A204.1 (cell line): Measurements from ENCODE around the gene TBKBP1.

ENCODE experiments used
- FAIRE-seq: peaks from 2 replicates; lab custom pipeline; 2012; peaks lifted over from hg19 to GRCh38; lab: Jason Lieb, UNC

TBKBP1 gene

DNA sequence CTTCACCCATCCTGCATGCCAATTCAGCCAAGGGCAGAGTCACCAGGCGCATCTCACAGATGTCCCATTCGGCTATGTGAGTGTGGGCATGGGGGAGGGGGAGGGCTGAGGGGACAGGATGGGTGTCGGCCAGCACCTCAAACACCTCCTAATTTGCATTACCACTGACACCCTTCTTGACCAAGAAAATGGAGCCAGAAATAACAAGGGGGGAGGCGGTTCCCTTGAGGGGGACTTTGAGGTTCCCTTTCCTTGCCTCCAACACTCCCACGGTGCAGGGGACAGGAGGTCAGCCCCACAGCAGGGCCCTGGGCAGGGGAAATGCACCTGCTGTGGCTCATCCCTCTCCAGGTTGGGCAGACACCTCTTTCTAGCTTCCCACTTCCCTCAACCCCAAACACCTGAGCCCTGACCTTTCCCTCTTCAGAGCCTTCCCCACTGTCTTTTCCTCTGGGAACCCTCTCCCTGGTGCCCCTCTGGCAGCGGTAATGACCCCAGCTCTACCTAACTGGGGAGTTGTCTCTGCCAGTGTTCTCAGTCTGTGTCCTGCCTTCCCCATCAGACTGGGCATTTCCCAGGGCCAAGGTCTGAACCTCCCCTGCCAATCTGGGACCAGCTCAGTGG lies 20.9 kb downstream of the TBKBP1 start:
- no peak for FAIRE-seq

DNA sequence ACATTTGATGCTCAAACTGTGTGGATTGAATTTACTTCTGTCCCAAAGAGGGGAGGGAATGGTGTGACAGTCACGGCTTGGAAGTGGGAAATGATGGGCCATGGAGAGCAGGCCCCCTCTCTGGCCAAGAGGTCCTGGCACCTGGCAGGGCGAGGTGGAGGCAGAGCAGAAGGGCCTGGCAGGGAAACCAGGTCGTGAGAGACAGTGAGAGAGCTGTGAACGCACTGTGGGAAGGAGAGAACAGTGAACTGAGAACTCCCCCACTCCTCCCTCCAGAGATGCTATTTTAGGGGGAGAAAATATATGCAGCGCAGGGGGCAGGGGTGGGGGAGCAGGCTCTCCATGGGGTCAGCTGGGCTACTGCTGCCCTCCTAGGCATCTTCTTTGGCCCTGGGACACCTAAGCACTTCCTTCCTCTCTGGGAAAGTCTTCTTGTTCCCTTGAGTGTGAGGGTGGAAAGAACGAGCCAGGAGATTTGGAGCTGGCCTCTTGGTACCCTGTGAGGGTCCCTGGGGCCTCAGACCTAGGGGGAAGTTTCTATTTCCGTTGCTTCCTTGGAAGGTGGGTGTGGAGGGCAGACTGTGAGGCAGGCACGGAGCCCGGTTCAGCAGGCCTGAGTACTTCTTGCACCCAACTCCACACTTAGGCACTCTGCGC lies 21.8 kb downstream of the TBKBP1 start:
- FAIRE-seq, result no peak

DNA sequence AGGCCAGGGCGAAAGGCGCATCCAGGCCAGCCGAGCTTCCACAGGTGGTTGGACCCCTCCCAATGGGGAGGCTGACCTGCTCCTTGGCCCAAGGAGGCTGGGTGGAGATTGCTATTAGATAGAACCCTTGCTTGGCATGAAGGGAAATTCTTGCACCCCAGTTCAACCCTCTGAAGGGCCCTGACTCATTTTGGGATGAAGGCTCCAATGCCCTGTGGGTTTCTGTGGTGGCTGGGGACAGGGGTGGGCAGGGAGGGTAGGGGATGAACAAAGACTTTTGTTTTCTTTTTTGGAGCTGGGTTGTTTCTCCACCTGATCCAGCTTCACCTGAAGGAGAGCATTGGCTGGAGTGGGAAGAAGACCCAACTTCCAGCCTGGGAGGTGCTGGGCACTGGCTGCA lies 22.4 kb downstream of the TBKBP1 start:
- no peak for FAIRE-seq

DNA sequence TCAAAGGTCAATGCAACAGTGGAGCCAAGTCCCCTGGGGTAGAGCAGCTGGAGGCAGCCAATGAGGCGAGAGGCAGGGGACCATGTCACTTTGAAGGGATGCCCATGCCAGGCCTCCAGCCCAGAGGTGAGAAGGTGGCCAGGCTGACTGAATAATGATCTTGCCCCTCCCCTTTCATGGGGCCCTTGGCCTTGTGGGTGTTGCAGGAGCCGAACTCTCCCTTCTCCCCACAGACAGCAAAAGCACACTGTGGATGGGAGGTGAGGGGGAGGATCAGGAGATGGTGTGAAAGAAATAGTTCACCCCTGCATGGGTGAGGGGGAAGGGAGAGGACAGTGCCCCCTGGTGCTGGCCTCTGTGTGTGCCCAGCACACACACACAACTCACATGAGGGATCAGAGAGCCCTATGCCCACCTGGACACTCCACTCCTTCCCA lies 23.3 kb downstream of the TBKBP1 start:
- no peak for FAIRE-seq

DNA sequence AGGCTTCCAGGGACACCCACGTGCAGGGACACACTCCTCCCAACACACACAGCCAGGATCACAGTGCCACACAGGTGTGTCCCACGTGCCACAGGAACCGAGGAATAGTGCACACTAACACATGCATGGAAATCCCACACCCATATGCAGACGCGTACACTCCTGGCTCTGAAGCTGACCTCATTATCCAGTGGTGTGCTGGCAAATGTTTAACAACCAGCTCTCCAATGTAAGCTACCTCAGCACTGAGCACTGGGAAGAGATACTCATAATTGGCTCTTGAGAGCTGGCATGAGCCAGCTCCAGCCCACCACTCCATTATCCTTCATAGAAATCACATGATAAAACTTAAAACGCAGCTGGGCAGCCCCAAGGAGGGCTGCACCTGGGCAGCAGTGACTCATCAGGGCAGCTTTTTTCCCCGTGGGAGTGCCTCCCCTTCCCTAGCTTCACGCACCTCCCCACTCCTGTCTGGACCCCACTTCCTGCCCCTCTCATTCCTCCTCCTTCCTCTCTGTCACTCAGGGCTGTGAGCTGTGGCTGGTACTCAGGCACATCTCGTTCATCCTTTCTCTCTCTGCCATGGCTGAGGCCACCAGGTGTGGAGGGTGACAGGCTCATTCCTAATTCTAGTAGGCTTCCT lies 24.1 kb downstream of the TBKBP1 start:
- no peak for FAIRE-seq

DNA sequence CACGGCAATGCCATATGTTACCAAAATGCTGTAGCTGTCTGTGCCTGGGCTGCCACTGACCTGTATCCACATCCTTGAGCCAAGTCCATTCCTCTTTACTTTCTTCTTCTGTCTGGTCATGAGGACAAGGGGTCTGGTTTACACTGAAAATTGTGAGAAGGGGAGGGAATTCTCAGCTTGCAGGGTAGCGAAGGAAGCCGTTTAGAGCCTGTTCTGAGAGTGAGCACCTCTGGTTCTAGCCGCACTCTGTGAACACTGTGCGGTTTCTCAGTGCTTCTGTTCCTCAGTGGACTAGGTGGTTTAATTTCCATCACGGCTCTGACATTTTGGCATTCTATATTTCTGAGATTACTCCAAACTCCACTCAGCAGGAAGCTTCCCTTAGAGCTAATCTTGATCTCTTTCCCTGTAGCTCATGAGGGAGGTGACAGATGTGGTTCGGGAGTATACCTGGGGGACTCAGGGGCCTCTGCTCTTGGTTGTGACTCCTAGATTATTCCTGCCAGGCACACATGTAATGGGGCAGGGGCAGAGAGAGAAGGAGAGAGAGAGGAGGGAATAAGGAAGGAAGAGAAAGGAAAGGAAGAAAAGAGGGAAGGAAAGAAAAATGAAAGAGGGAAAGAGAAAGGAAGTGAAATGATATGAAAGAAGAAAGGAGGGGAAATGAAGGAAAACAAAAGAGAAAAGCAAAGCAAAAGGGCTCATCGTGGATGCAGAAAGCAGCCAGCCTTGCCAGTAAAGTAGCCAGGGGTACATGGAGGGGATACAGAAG lies 24.9 kb downstream of the TBKBP1 start:
- no peak for FAIRE-seq

DNA sequence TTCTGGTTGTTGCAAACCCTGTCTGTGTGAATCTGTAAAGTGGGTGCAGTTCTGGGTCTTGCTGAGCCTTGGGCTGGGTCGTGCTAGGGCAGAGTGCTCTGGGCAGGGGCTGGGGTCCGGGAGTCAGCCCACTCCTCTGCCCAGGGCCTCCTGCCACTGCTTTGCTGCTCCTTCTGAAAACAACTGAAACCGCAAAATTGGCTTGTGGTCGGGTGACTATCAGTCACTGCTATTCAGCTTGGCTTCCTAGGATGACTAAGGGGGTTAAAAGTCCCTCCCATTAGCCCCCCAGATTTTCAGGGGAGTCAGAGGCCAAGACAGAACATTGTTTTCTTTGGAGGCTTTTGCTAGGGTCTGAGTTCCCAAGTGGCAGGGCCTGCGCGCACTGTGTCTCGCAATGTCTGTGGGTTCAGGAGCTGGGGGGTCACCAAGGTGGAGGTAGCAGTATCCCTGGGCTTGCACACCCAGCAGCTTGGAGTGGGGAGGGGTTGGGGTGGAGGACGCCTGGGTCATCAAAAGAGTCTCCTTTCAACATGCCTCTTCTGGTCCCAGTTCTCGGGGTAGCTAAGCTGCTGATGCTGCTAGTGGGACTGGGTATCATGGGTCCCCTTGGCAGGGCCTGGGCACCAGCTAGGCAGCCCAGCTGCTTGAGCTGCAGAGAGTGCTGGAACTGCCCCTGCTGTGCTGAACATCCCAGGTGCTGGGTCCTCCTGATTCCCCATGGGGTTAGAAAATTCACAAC lies 25.6 kb downstream of the TBKBP1 start:
- FAIRE-seq, result no peak

DNA sequence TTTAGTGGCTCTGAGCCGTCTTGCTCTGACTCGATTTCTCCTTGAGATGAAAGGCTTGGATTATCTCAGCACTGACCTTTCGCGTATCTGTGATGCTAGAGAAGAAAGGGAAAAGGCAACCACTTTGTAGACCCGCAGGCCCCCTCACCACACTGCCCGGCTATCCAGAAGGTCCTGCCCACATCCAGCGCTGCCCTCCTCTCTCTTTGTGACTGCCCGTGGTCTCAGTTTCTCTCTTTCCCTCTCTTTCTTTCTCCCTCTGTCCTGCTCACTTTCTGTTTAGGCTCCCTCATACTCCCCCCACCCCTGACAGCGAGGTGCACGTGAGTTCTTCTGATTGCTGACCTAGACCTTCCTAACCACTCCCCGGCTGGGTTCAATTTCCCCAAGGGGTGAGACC lies 26.2 kb downstream of the TBKBP1 start:
- FAIRE-seq, result no peak

DNA sequence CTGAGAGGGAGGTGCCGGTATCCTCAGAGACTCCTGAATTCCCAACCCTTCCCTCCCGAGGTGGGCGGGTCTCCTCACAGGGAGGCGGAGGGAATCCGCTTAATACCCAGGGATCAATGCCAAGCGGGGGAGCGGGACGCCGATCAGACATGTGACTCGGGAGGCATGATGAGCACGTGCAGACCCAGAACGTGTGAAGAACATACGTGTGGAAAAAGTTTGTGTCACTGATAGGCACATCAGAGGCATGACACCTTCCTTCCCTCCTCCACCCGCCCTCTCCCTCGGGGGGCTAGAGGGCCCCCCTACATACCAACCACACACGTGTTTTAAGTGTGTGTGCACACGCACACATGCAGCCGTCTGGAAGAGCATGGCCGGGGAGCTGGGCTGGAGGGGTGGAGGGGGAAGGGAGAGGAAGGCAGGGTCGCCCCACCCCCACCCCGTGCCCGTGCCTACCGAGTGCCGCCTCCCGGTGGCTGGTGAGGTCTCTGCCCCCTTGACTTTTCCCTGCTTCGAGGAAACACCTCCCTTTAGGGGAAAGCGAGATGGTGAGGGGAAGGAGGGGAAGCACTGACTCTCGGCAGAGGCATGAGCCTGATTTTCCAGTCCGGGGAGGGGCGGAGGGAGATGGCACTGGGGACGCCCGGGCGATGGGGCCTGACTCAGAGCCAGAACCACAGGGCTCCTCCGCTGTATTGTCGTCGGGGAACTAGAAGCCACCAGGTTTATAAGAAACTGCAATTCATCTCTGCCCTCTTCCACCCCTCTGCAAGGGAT lies 27.0 kb downstream of the TBKBP1 start:
- FAIRE-seq, result no peak

DNA sequence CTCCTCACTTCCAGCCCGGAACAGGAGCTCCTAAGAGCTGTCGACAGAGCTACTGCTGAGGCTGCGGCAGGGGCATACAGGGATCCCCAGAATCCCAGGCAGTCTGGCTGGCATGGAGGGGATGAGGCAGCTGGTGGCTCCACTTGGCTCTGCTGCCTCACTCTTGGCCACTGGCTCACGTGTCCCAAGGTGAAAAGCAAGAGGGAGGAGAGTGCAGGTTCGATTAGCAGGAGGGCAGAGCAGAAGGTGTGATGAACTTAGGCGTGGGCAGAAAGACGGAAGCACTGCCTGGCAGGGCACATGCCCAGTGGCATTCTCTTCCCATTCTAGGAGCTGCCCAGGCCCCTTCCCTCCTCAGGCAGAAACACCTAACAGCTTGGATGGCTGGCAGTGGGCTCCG lies 27.8 kb downstream of the TBKBP1 start:
- no peak for FAIRE-seq

DNA sequence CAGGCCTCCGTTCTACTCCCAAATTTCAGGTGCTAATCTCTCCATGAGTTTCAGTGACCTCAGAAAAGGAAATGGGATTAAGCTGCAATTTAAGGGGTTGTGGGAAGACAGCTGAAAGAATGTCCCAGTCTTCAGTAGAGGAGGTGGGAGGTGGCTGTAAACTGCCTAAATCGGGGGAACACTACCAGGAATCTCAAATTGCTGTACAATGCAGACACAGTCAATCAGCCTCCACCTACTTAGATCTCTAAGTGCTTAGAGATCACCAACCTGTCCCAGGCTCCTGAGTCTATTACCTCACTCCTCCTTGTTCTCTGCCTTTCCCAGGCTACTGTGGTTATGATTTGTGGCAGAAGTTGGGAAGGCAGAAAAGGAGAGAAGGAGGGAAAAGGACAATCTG lies 30.7 kb downstream of the TBKBP1 start:
- FAIRE-seq, result no peak

DNA sequence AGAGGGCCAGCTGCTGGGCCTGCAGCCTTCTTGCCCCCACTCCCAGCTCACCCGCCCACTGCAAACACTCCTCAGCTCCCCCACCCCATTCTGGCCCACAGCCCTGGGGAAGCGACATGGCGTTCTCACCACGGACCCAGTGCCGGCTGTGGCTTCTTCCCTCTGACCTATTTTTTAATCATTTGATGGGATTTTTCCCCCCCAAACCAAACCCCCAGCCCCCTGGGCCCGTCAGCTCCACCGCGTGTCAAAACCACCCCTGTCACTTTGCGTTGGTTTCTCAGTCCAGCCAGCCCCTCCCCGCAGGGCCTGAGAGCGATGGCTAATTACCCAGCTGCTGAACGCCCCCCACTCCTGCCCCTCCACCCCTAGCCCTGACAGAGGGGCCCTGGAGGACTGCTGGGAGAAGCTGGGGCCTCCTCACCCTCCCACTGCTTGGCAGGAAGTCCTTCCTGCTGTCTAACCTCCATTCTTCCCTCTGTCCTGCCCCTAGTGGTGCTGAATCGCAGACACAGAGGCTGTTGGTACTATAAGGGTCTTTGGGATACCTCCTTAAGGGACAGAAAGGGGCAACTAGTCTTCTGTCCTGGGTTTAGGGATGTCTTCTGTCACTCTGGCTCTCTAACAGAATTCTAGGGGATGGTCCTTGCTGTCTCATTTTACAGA lies 31.6 kb downstream of the TBKBP1 start:
- no peak for FAIRE-seq

DNA sequence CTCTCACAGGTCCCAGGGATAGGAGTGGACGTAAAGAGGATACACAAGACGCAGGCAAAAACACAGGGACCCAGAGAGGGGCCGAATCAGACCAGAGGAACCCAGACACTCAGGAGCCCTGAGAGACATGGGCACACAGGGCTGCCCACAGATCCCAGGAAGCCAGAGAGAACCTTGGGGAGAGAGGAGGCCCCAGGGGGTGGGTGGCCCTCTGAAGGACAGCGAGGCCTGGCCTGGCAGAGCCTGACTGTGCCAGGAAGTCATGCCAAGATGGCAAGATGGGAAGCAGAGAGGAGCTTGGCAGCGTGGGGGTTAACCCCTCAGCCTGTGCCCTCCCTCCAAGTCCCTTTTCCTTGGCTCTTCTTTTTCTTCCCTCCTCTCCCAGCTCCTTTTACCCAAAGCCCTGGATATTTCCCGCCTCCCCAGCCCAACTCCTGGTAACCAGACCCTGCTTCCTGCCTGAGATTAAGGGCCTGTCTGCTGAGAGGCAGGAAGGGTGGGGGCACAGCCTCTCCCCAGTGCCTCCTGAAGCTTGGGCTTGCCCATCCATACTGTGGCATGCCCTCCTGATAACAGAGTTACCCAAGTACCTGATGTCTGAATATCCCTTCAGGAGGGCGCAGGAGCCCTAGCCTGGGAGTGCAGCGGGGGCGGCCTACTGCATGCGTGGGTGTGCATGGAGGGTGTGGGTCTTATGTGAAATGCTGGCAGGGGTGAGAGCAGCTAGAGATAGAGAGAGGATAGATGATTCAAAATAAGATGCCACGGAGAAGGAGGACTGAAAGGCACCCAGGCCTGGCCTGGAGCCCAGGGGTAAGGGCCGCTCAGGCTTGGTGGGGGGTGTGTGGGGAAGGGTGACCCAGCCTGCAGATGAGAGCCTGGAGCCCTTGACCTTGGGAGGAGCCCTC lies 33.1 kb downstream of the TBKBP1 start:
- FAIRE-seq, result no peak

DNA sequence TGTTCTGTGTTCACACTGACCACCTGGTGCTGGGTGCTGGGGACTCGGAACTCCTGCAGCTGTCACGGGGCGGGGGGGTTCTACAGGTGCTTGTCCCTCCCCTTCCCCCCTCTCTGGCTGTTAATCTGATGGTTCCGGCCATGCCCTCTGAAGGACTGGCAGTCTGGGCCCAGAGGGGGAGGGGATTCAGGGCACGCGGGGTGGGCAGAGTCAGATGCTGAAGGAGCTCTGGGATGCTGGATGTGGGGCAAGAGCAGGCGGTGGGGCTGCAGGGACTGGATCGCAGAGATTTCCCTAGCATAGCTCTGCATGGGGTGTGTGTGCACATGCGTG lies 33.7 kb downstream of the TBKBP1 start:
- no peak for FAIRE-seq

DNA sequence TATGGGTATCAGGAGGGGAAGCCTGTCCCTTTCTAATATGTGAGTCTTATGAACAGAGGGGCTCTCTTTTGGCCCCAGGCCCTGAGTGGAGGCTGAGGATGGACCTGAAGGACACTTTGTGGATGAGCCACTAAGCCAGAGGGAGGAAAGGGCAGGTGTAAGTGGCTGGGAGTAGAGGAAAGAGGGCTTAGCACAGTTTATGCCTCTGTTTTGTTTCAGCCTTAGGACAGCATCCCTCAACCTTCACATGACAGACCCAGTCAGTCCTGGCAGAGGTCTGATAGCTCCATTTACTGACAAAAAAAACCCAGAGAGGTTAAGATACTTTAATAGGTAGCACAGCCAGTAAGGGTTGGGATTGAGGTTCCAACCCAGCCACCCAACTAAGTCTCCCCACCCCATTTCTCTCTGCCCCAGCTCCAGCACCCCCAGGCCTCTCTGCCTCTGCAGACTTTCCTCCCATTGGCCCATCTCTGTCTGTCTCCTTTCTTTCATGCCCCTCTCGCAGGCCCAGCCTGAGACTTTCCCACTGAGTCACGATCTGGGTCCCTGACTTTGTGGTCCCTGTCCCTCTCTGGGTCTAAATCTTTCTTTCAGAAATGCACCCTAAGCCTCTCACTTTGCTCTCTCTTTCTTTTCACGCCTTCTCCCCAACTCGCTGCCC lies 34.4 kb downstream of the TBKBP1 start:
- FAIRE-seq, result no peak

DNA sequence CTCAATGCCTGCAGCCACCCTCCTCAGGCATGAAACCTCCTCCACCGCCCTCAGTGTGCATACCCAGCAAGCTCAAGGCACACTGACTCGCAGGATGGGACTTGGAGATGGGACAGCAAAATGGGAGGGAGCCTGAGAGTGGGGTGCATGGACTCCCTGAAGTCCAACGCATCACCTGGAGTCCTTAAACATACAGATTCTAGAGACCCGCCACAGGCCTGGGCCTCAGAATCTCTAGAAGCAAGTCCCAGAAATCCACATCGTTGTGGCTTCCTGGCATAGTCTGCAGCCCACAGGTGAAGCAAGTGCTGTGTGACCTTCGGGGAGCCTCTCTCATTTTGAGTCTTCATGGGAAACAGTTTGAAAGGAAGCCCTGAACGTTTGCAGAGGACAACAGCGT lies 35.5 kb downstream of the TBKBP1 start:
- FAIRE-seq, result no peak

DNA sequence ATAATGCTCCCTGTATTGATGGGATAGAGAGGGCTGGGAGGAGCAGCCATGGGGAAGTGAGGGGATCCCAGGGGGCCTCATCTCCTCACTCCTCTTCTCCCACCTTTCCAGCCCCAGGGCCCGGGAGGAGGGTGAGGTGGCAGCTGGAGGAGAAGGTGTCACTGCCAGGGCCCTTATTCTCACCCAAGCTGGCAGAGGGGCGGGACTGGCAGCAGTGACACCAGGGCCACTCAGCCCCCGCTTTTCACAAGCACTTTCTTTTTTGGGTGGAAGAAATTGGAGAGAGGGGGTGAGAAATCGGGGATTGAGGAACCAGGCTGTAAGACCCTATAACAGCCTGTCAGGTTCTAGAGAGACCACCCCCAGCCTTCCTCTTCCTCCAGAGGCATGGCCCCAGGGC lies 36.7 kb downstream of the TBKBP1 start:
- no peak for FAIRE-seq

DNA sequence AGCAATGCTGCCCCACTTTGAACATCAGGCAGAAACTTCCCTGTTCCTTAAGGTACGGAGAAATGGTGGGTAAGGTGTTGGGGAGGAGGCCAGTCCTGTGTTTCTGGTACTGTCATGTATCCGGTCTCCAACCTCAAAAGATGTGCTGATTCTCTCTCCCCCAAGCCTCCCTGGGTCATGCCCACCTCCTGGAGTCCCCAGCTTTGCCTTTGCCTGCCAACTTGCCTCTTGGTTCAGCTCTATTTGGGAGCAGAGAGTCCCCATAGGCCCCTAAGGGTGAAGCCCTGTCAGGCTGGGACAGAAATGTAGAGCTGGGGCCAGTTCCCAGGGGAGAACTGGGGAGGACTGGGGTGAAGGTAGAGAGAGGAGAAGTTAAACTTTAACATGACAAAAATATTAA lies 37.4 kb downstream of the TBKBP1 start:
- no peak for FAIRE-seq

DNA sequence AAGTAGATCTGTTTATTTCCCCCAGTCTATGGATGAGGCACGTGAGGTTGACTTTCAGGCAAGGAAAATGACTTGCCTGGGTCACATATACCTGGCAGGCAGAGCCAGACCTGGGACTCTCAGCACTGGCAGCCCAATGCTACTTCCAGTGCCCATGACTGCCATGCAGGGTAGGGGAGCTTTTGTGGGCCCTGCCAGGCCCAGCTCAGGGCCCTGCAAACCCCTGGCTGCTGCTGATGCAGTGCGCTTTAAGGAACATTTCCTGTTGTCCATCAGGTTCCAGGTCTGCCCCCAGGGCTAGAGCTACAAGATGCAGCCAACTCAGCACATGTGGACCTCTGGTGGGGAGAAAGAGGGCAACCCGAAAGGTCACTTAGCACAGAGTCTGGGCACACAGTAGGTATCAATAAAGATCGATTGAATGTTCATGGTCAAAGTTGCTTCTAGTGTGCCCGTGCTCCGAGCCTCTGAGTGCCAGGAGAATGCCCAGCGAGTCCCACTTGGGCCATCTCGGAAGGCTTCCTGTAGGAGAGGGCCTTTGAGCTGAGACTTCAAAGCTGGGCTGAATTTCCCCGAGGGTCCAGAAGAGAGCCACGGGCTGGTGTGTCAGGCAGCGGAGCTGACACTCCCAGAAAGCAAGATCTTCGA lies 38.6 kb downstream of the TBKBP1 start:
- FAIRE-seq, result no peak
